Measurements from ENCODE around the gene TRAF3IP3.
A peak's percentile ranks its signal among the peaks of the same experiment; 100 is the strongest.

Gene TRAF3IP3

DNA sequence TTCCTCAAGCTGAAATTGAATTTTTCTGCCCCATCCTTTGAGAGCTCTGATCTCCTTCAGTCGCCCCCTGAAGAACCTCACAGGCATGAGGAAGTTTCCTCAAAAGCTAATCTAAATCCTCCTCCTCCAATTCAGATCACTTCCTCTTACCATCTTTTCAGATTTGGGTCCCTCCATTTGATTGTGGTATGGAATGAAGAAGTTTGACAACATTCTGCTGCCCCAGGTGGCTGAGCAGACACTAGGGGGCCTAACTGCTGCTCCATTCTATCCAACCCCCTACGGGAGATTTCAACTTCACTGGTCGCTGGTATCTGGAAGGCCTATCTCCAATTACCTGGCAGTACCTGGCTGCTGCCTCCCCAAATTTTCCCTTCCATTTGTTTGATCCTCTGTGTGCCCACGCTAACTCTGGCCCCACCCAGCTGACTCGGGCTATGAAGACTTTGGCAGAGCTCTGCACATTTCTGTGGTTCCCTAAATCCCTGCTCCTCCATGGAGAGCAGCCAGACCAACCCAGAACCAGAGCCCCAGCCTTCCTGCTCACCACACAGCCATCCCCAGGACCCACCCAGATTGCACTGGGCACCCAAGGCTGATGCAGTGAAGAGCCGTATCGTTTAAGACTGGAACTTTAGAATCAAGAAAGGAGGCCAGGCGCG lies 42.3 kb downstream of the TRAF3IP3 start:
- no peak for DNase-seq

GRCh38 chr1:209800984-209801834 lies 45.4 kb downstream of the TRAF3IP3 start:
- no peak for DNase-seq

- no peak for DNase-seq
These were observed 46.4 kb downstream of the TRAF3IP3 start for GRCh38 chr1:209802117-209802779.

DNA sequence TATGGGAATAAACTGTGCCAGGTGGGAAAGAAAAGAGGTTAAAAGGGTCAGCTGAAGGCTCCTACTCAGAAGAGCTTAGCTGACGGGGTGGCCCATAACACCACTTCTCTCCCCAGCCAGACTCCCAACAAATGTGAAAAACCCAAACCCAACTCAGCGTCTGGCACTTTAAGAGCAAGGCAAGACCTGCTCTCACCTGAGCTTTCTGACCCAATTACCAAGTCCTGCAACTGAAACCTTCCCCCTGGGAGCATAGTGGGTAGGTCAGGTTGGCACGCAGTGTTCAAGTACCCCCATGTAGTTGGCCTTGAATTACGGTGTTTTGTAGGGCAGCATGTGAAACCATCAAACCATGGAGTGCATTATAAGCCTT lies 46.9 kb downstream of the TRAF3IP3 start:
- DNase-seq, result no peak

- no peak for DNase-seq
These were observed 47.7 kb downstream of the TRAF3IP3 start for GRCh38 chr1:209803568-209803967.

- DNase-seq, result no peak
These were observed 49.5 kb downstream of the TRAF3IP3 start for GRCh38 chr1:209805341-209805781.

DNA sequence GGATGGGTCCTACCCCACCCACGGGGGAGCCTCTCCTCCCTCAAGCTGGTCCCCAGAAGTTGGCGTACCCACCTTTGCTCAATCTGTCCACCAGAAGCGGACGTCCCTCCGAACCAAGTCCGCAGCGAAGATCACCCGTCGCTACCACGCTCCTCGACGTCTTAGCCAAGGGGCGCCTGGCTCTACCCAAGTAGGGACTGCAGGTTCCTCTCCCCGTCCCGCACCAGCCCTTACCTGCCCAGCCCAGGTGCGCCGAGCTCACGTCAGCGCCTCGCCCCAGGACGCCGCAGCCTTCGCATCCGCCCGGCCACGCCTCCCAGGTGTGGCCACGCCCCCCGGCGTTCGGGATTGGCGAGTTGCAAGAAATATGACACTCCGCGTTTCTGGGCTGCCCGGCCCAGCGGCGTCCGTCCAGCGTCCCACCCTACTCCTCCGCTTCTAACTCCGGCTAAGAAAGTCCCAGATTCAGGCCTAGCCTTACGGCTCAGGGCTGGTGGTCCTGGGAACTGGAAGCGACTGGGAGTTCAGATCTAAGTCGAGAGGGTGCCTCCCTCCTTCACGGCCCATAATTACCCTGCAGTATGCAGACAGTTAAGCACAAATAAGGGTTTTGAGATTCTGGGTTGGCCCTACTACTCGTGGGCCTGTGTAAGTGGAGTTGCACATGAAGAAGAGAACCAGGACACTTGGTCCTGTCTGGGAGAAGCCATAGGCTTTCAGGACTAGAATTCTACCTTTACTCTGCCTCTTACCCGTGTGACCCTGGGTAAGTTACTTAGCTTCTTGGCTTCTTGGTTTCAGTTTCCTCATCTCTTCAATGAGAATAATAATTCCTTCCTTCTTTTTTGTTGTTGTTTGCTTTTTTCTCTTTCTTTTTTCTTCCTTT lies 50.3 kb downstream of the TRAF3IP3 start, which contains the start of gene IRF6:
Gene IRF6 (minus strand): TSS at position 268 of the 886 bp plus-strand sequence. CDS start 4,729 bp downstream, outside the sequence.
- DNase-seq, result peak in 15 of 56 donors; percentile 2 to 29 (median 11)

DNA sequence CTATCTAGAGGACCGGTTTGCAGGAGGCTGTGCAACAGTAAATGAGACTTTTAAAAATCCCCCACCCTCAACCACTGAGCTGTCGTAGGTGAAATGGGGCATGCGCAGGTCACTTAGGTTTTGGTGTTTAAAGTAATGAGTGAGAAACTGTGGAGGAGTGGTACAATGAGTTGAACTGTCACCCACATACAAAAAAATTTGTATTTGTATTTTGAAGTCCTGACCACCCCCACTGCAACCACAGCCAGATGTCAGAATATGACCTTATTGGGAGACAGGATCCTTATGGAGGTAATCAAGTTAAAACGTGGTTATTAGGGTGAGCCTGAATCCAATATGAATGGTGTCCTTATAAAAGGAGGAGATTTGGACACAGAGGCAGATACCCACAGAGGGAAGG lies 51.7 kb downstream of the TRAF3IP3 start:
- no peak for DNase-seq

DNA sequence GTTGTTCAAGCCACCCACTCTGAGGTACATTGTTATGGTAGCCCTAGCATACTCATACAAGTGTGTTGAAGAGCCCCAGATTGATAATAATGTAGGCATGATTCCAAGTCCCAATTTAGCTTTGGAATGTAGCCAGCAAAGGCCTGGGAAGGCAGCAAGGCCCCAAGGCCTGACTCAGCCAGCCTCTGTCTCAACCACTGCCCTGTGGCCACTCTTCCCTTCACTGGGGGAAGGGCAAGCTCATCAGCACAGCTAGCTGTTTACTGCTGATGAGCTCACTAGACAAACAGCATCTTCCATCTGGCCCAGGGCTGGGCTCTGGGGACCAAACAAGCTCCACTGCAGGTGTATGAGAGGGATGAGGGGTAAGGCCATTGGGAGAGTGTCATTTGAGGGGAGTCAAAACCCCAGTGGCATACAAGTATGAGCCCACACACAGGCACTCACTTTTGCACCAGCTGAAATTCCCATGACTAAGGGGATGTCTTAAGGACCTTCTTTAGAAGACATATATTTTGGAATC lies 52.3 kb downstream of the TRAF3IP3 start:
- no peak for DNase-seq

DNA sequence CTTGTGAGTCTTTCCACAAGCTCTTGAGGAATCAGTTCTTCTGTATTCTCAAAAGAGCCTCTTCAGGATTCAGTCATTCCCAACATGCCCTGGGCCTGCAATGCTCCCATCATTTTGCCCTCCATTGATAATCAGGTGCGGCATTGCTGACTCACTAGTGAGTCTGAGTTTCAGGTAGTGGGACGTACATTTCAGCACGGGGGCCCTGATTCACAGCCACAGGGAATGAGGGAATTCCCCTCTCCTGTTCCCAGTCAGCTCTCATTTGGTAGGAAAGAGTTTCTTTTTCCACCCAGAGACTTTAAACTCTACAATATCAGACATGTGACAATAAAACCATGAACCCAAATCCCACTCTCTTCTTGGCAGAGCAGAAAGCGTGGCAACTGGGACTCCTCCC lies 53.8 kb downstream of the TRAF3IP3 start:
- no peak for DNase-seq

DNA sequence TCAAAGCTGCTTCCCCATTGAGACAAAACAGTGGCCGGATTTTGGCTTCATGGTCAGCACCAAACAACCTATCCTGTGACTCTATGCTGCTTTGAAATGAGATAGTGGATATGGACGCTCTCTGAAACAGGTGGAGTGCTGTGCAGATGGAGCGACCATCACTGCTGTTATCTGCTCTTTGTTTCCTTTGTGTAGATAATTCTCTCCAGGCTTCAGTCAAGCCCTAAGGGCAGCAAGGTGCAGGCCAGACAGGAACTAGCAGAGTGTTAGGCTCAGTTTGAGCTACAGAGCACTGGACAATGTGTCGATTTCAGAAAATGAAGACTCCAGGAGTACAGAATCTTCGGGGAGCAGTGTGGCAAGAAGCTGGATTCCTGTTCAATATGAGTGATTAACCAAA lies 54.9 kb downstream of the TRAF3IP3 start:
- DNase-seq, result no peak

DNA sequence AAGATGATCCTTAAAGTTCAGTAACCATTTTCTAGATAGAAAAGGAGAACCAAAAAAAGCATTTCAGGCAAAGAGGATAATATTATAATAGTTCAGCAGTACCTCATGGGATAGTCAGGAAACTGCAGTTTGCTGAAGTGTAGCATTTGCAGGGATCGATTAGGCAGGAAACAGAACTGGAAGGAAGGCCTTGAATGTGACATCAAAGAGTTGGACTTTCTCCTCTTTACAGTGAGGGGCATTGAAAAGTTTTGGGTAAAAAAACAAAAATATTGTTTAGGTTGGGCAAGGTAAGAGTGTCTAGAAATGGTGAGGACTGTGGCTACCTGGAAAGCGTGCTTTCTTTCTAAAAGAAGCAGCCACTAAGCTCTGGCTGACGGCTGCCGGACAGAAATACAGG lies 58.0 kb downstream of the TRAF3IP3 start:
- no peak for DNase-seq

- DNase-seq, result no peak
These were observed 59.6 kb downstream of the TRAF3IP3 start for GRCh38 chr1:209815490-209815889.

DNA sequence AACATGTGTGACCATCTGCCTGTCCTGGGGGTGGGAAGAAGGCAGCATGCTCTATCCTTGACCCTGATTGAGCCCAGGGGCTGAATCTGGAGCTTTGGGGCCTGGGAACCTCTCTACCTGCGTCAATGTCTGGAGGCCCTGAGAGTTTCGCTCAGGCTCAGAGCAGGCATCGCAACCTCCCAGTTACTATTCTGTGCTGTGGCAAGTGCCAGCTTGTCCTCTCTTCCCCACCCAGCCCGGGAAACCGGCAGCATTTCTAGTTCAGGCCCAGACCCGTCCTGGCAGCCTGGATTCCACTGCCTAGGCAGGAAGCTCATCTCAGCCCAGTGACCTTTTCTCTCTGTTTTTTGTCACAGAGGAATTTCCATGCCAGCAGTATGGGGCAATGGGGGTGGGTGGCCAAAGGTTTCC lies 60.1 kb downstream of the TRAF3IP3 start:
- no peak for DNase-seq

DNA sequence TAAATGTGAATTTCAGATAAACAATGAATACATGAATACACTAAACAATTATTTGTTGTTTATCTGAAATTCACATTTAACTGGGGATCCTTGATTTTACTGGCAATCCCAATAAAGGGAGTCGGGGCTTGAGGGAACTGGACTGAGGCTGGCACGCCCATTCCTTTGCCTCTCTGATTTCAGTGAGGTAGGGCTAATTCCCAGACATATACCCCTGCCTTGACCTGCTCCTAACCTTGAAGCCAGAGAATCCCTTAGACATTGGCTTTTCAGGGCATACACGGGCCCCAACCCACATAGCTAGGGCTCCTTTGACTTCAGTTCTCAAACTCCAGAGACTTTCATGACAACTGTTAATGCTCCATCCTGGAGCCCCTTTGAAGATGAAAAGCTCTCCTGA lies 61.1 kb downstream of the TRAF3IP3 start:
- DNase-seq, result no peak

DNA sequence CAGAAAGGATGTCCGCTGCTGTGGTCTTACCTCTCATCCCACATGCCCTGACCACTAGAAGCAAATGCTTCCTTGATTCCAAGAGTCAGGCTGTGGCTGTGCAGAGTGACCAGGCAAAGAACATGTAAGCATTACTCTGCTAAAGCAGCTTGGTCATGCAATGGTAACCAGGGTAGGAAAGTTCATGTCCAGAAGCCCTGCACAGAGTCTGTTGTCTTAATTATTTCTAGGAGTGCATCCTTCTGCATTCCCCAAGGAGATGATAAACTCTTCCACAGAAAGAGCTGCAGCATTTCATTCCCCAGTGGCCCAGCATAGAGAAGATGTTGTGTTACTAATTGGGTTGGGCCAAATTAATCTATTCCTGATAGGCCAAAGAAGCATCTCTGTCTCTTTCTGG lies 61.8 kb downstream of the TRAF3IP3 start:
- DNase-seq, result no peak

GRCh38 chr1:209819058-209819457 lies 63.2 kb downstream of the TRAF3IP3 start:
- DNase-seq, result no peak

- no peak for DNase-seq
These were observed 65.1 kb downstream of the TRAF3IP3 start for GRCh38 chr1:209820986-209821385.

DNA sequence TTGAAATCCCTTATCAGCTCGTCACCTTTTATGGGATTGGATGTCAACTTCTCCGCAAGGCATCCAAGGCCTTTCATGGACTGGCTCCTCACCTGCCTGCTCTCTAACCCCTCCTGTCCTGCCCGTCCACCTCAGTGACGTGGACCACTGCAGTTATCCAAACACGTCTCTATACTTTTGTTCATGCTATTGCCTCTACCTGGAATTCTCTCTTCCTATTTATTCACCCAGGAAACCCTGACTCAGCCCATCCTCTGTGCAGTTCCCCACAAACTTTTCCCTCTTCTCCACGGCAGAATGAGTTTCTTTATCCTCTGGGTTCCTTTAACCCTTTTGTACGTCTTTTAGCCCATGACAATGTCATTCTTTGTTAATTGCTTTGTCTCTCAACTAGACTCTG lies 66.9 kb downstream of the TRAF3IP3 start:
- no peak for DNase-seq

DNA sequence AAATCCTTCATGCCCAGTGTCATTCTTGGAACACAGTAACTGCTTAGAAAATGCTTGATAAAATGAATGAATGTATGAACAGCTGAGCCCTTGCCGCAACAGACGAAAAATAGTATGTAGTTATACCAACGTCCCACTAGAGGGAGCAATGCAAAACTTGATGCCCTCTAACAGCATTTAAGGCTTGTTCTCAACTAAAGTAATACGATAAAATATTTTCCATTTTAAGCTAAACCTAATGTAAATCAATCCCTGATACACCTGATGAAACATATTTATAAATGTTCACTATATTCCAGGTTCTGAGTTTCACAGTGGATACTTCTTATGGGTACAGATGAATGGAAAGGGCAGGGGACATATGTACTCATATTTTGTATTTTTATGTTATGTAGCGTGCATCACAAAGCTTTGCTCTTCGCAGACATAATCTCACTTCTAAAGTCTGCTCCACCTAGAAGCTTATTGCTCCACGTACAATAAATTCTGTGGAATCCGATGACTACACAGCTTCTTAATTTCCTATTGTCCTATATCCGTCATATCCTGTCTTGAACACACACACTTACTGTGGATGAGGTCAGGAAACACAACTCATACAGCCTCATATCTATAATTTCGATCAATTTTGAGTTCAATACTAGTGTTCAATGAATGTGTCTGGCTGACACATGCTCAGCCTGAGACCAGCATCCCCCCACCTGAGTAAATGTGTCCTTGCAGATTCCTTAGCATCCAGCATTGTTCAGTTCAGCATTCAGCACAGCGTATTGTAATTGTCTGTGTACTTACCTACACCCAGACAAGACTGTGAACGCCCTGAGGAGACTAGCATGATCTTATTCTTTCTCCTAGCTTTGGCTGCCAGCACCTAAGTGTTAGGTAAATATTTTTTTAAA lies 67.5 kb downstream of the TRAF3IP3 start:
- peak in 1 of 56 donors; percentile 4 for DNase-seq
